ENCODE results near the gene FKBP11.
A peak's percentile ranks its signal among the peaks of the same experiment; 100 is the strongest.

Gene FKBP11

DNA sequence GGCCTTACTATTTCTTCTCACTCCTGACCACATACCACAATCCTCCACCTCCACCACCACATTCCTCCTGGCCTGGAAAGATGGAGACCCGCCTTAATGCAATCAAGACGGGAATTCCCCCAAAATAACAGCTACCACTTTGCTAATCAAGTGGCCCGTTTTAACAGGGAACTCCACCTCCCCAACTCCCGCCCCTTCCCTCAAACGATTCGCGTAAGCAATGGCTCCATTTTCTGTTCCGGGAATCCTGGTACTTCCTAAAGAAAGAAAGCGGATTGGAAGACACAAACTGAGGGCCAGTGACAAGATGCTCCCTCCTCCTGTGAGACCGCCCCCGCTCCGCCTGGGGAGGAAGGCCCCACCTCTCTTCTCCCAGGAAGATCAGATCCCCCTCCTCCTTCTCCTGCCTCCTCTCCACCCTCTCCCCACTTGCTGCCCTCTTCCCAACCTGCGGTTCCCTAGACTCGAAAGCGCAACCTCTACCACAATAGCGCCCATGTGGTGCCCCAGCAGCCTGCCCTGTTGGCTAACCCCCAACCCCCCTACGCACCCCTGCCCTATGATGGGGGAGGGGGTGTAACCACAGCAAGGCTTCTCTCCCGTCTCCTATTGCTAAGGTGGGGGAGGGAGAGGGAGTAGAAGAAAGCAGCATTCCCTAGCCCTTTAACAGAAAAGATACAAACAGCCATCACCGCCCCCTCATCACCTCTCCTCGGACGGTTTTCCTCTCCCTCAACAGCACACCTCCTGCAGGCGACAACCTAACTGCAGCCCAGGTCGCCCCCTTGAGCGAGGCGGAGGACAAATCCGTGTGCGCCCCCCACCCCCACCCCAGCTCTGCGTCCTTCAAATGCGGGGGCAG is 31.2 kb upstream of the FKBP11 start:
- no peak for DNase-seq (ENCODE audit: low read depth in 2 of 2)

DNA sequence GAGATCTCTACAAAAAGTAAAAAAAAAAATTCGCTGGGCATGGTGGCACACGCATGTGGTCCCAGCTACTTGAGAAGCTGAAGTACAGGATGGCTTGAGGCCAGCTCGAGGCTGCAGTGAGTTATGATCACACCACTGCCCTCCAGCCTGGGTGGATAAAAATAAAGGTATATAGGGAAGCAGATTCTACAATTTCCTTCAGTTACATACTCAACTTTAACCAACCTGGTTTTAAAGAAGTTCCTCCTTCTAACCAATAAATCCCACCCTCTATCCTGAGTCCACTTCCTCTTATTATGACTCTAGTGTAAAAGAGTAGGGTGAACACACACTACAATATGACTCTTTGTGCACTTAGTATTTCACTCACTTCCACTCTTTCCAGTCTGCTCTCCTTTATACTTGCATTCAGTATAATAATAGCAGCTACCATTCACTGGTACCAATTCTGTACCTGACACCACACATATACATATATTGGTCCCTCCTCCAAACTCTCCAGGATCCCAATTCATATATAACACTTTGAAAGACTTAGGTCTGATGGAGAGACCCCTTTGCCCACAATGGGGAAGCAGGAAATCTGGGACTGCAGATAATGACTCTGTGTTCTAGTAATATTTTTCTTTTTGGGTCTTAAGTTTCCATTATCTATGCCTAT is 29.7 kb upstream of the FKBP11 start:
- DNase-seq (ENCODE audit: low read depth in 2 of 2) = no peak

DNA sequence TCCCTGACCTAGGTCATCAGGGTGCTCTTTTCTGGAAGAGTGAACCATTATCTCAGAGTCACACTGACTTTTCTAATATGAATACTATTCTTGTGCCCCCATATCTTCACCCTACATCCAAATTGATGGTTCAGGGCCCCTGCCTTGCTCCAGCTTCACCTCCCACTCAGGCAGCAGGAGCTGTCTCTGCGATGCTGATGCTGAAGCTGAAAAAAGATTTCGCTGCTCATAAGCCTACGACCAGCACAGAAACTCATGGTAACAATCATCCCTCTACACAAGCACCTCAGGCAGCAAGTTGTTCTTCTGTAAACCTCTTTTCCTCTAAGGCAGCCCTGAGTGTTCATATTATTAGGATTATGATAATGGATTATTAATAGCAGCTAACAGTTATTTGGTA is 28.8 kb upstream of the FKBP11 start:
- no peak for DNase-seq (ENCODE audit: low read depth in 2 of 2)

DNA sequence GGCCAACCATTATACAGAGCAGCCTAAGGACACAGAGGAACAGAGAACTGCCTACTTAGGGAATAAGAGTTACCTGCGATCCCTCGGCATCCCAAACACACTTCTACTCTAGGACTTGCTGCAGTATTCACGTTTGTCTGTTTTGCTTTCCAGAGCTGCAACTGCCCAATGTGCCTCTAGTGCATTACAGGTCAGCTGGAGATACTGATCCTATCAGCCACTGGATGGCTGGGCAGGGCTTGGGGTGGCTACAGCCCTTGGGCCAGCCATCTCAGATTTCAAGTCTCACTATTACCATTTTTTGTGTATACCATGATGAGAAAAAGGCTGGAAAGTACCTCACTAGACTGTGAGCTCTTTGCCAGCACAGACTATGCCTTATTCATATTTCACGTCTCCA is 27.4 kb upstream of the FKBP11 start:
- no peak for DNase-seq (ENCODE audit: low read depth in 2 of 2)

DNA sequence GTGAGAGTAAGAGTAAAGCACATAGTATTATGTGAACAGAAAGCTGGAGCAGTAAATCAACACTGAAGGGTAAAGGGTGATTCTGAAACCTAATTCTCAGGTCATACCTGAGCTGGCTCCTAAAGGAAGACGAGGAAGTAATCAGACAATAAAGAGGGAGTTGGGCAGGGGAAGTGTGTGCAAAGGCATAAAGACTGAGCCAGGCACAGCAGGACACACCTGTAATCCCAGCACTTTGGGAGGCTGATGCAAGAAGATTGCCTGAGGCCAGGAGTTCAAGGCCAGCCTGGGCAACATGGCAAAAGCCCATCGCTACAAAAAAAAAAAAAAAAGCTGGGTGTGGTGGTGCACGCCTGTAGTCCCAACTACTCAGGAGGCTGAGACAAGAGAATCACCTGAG is 22.4 kb upstream of the FKBP11 start:
- no peak for DNase-seq (ENCODE audit: low read depth in 2 of 2)

- DNase-seq (ENCODE audit: low read depth in 2 of 2) = no peak
These were observed 21.7 kb upstream of the FKBP11 start for GRCh38 chr12:48946943-48947342.

GRCh38 chr12:48946205-48946604 is 20.9 kb upstream of the FKBP11 start:
- no peak for DNase-seq (ENCODE audit: low read depth in 2 of 2)

DNA sequence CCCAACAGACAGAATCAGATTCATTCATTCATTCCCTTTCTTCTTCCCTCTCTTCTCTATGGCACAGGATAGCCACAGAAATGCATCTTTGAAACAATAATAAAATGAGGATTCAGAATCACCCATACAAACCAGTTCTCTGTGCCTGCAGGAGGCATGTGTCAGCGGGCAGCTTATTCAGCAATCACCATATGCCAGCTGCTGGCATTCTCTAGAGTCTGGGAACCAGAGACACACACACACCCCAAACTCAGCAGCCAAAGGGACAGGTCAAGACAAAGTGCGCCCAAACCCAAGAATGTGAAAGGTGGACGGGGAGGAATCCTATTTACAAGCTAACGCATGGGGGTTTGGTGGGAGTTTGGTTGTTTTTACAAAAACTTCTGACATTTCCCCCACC is 17.9 kb upstream of the FKBP11 start:
- DNase-seq (ENCODE audit: low read depth in 2 of 2) = no peak

DNA sequence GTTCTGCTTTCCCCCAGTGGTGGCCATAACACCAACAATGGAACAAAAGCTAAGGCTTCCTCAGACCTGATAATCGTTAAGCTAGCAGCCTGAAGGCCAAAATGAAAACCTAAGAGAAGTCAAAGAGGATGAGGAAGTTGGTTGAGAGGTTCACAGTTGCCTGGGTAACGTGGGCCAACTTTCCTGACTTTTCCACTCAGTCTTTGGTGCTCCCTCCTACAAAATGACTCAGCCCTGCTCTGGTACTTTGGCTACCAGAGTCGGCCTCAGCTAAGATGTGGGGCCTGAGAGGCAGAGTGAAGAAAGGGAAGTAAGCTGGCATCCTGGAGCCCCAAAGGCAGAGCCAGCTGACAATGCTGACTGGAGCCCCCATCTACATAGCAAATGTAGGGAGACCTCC is 14.9 kb upstream of the FKBP11 start:
- DNase-seq (ENCODE audit: low read depth in 2 of 2) = no peak

GRCh38 chr12:48938805-48939204 is 13.5 kb upstream of the FKBP11 start:
- DNase-seq (ENCODE audit: low read depth in 2 of 2) = no peak

DNA sequence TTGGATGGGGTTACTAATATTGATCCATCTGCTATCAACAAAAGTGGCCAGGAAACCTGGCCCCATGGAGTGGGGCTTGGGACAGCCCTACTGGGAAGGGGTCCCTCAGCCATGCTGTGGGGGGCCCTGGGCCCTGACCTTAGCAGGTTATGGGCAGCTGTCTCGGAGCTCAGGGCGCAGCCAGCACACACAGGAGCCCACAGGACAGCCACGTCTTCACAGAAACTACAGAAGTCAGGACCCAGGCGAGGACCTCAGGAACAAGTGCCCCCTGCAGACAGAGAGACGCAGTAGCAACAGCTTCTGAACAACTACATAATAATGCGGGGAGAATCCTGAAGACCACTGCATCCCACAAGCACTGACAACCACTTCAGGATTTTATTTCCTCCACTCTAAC is 11.9 kb upstream of the FKBP11 start:
- DNase-seq (ENCODE audit: low read depth in 2 of 2) = no peak

- DNase-seq (ENCODE audit: low read depth in 2 of 2) = peak; percentile 52 to 55
These were observed 11.2 kb upstream of the FKBP11 start for GRCh38 chr12:48936379-48936979.

- no peak for DNase-seq (ENCODE audit: low read depth in 2 of 2)
These were observed 9.0 kb upstream of the FKBP11 start for GRCh38 chr12:48934312-48934706.

DNA sequence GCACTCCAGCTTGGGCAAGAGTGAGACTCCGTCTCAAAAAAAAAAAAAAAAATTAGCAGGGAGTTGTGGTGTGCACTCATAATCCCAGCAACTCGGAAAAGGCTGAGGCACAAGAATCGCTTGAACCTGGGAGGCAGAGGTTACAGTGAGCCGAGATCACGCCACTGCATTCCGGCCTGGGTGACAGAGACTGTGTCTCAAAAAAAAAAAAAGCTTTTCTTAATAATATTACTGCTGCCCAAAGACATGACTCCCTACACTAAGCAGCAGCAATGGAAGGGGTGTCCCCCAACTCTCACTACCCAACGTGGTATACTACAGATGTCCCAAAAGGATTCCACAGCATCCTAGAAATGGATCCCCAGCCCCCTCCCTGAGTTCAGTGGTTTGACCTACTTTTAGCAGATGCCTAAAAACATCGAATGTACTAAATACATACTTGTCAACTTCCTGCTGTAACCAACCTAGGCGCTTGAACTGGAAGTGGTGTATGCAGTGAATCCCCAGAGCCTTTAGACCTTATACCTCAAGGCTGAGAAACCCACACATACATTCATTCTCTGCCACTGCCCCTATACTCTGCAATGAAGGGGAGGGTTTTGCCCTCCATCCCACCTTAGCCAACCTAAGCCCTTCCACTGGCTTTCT is 8.5 kb upstream of the FKBP11 start:
- no peak for DNase-seq (ENCODE audit: low read depth in 2 of 2)

DNA sequence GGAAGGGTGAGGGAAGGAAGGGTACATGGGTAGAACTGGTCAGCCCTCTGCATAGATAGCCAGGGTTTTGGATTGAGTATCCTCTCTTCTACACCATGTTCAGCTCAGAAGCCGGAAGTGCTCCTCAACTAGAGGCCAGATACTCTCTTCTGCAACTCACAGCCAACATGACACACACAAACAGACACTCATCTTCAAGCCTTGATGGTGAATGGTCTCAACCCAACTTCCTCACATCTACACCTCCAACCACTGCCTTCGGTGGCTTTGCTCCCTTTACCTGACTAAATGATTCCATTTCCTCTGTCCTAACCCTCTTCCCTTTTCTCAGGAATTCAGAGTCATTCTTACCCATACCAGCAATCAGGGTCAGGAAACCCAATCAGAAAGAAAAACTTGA is 7.6 kb upstream of the FKBP11 start:
- no peak for DNase-seq (ENCODE audit: low read depth in 2 of 2)

DNA sequence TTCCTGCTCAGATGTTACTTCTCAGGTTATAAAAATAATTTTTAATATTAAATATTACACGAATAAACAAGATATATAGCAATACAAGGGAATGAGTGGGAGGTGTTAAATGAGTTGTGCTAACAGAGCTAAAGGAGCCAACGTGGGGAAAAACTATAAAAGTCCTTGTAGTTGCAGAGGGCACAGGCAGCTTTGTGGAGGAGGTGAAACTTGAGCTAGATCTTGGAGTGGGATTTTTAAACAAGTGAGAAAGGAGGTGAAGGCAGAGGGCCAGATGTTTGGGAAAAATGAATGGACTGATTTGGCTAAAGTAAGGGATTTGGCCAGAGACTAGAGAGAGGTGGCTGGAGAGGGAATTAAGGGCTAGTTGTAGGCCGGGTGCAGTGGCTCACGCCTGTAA is 5.2 kb upstream of the FKBP11 start:
- DNase-seq (ENCODE audit: low read depth in 2 of 2) = no peak

- DNase-seq (ENCODE audit: low read depth in 2 of 2) = no peak
These were observed 4.3 kb upstream of the FKBP11 start for GRCh38 chr12:48929551-48929950.

- no peak for DNase-seq (ENCODE audit: low read depth in 2 of 2)
These were observed 2.0 kb upstream of the FKBP11 start for GRCh38 chr12:48927261-48927660.

GRCh38 chr12:48924617-48925303 is 532 bp downstream of the FKBP11 start:
- DNase-seq (ENCODE audit: low read depth in 2 of 2) = peak; percentile 63 to 71

DNA sequence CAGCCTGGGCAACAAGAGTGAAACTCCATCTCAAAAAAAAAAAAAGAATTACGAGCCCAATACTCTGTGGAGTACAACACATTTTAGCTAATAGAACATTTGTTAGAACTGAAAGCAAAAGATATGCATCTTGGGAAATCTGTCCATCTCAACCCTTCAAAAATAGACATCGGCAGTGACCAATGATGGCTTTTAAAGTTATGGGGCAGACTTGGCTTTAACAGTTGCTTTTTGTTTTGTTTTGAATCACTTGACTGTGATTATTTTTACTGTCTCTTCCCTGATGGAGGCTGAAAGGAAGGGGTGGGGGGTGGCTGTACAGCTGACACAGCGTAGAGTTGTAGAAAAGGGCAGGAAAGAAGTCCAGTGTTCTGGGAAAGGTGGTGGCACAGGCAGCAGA is 2.2 kb downstream of the FKBP11 start:
- no peak for DNase-seq (ENCODE audit: low read depth in 2 of 2)

- no peak for DNase-seq (ENCODE audit: low read depth in 2 of 2)
These were observed 7.3 kb downstream of the FKBP11 start for GRCh38 chr12:48917857-48918537.
